Right lobe of liver (tissue), 4 donors: ENCODE results near the gene G3BP1.

Experiments used
- CTCF ChIP-seq, 4 donors: fragments of 200-600 bp in 3 of 4; fragments of 450-650 bp in 1 of 4; IDR thresholded peaks; one replicate each; pipeline versions ENCODE4 v1.5.1 to v1.8.0; 2016 to 2022; ENCODE audit warnings: antibody characterized with exemption in 4 of 4, mild to moderate bottlenecking in 2 of 4
- POLR2A ChIP-seq: fragments of 450-650 bp; IDR thresholded peaks from one replicate; pipeline ENCODE4 v1.6.1; 2017; ENCODE audit warnings: antibody characterized with exemption, mild to moderate bottlenecking
- donor health status: DM: no; HTN: no; CAD: no.
- donor health status: DM: no; HTN: no; CAD: no.
- donor health status: DM: no; HTN: yes; CAD: no.

DNA sequence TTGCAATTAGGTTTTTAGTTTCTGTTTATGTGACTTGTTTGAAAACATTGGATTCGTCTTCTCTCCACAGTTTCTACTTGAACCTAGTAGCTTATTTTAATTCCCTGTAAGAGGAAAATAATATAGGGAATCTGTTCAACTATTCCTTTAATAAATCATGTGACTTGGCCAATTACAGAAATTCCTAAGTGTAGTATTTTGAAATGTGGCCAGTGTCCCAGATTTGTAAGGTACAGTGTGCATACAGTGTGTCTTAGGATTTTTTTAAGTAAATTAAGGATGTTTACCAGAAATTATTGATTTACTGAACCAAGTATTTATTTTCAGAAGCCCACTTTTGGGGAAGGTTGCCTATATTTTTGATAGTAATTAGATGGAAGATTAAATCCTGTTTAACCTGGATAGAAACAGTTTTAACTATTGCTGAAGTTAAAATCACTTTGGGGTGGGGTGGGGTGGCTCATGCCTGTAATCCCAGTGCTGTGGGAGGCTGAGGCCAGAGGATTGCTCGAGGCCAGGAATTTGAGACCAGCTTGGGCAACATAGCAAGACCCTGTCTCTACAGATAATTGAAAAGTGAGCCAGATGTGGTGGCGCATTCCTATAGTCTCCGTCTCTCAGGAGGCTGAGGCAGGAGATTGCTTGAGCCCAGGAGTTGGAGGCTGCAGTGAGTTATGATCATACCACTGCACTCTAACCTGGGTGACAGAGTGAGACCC lies 36.9 kb downstream of the G3BP1 start:
- no peak for TF ChIP-seq CTCF (IDR thresholded peaks at IDR 0.05)
- no peak for TF ChIP-seq POLR2A
